ENCODE measurements around the gene CHRNB2. TPM values are rescaled to one million over a fixed set of nuclear protein-coding genes. Genes with fewer than 3 reads are reported as not detected.

CHRNB2 gene
- total RNA-seq, 1 donor from 2014 or later, result 4.2 TPM

GRCh38 chr1:154626456-154627256, 59.1 kb downstream of the CHRNB2 start:
- DNase-seq (ENCODE audit: extremely low spot score, unreplicated experiment), result no peak
- Mint-ChIP-seq H3K27ac (peak overlapping the region; percentile 95), H3K36me3 (peaks cover 3% of the 10 kb centered on the region), H3K9me3 (peaks cover 5% of the 10 kb centered on the region), H3K4me1 (ENCODE audit: unreplicated experiment) (peaks cover 18% of the 10 kb centered on the region), H3K27me3 (peaks cover 4% of the 10 kb centered on the region), H3K4me3 (peak overlapping the region; percentile 97)
- no peak for TF ChIP-seq CTCF (conservative IDR thresholded peaks at IDR 0.05)

- H3K27me3 Mint-ChIP-seq, result peaks cover 12% of the 10 kb centered on the region
- H3K27ac Mint-ChIP-seq, result peak overlapping the region; percentile 100
- DNase-seq (ENCODE audit: extremely low spot score, unreplicated experiment), result peak; percentile 87
- peaks cover 13% of the 10 kb centered on the region for H3K4me1 Mint-ChIP-seq (ENCODE audit: unreplicated experiment)
- peaks cover 5% of the 10 kb centered on the region for H3K9me3 Mint-ChIP-seq
- H3K4me3 Mint-ChIP-seq, result peak overlapping the region; percentile 97
- peaks cover 3% of the 10 kb centered on the region for H3K36me3 Mint-ChIP-seq
- TF ChIP-seq CTCF (conservative IDR thresholded peaks at IDR 0.05), result no peak
Measured at GRCh38 chr1:154627257-154628120, 59.9 kb downstream of the CHRNB2 start.

GRCh38 chr1:154628121-154628405, 60.5 kb downstream of the CHRNB2 start:
- Mint-ChIP-seq H3K36me3 (peaks cover 3% of the 10 kb centered on the region), H3K4me3 (peak overlapping the region; percentile 97), H3K27me3 (peaks cover 14% of the 10 kb centered on the region), H3K4me1 (ENCODE audit: unreplicated experiment) (peaks cover 13% of the 10 kb centered on the region), H3K27ac (peak overlapping the region; percentile 100), H3K9me3 (peaks cover 5% of the 10 kb centered on the region)
- DNase-seq (ENCODE audit: extremely low spot score, unreplicated experiment), result no peak
- no peak for TF ChIP-seq CTCF (conservative IDR thresholded peaks at IDR 0.05)

- H3K4me3 Mint-ChIP-seq, result peak overlapping the region; percentile 31
- peaks cover 17% of the 10 kb centered on the region for H3K27me3 Mint-ChIP-seq
- H3K4me1 Mint-ChIP-seq (ENCODE audit: unreplicated experiment), result peaks cover 13% of the 10 kb centered on the region
- H3K9me3 Mint-ChIP-seq, result peaks cover 5% of the 10 kb centered on the region
- no peak for DNase-seq (ENCODE audit: extremely low spot score, unreplicated experiment)
- TF ChIP-seq CTCF (conservative IDR thresholded peaks at IDR 0.05), result no peak
- H3K36me3 Mint-ChIP-seq, result peaks cover 3% of the 10 kb centered on the region
- peak overlapping the region; percentile 45 for H3K27ac Mint-ChIP-seq
Measured at GRCh38 chr1:154629061-154629674, 61.6 kb downstream of the CHRNB2 start.

Other genes with a start within 250 kb of the CHRNB2 start
- gene AQP10, start 246.7 kb upstream of the CHRNB2 start, total RNA-seq (ENCODE audit: low replicate concordance), result 0.12 and 0.27 TPM in 2 replicates
- gene ATP8B2, start 242.3 kb upstream of the CHRNB2 start, total RNA-seq (ENCODE audit: low replicate concordance), result 11.5 and 39.5 TPM in 2 replicates
- gene IL6R, start 162.4 kb upstream of the CHRNB2 start, total RNA-seq (ENCODE audit: low replicate concordance), result 7.8 and 12.5 TPM in 2 replicates
- not detected in 2 replicates for gene TDRD10, start 65.6 kb upstream of the CHRNB2 start, total RNA-seq (ENCODE audit: low replicate concordance)
- 0.17 and 0.27 TPM in 2 replicates for gene SHE, start 65.4 kb upstream of the CHRNB2 start, total RNA-seq (ENCODE audit: low replicate concordance)
- 69.1 and 73.9 TPM in 2 replicates for gene UBE2Q1, start 9.1 kb upstream of the CHRNB2 start, total RNA-seq (ENCODE audit: low replicate concordance)
- 180 and 184 TPM in 2 replicates for gene ADAR, start 40.4 kb downstream of the CHRNB2 start, total RNA-seq (ENCODE audit: low replicate concordance)